Measurements from ENCODE around the gene RPS19. TPM values are rescaled to one million over a fixed set of nuclear protein-coding genes. Genes with fewer than 3 reads are reported as not detected.
"Not testable (repeated sequence)": the region's sequence is repeated elsewhere in the genome, so short reads cannot be mapped to it uniquely, and the experiment has no call there.

RPS19 gene
- total and polyA plus RNA-seq, 4 donors = 1,039 to 4,419 (median 1,839) TPM

- ATAC-seq (ENCODE audit: insufficient read depth, low FRiP score) (no peak), DNase-seq (no peak)
- 17 to 19% methylated on average over 29 of the region's 29 CpGs for WGBS, 2 donors
- no peak for TF ChIP-seq CTCF (IDR thresholded peaks at IDR 0.05; ENCODE audit: control extremely low read depth, extremely low read depth)
- Histone ChIP-seq H3K4me3 (no peak overlapping the region), H3K9me3 (ENCODE audit: control insufficient read depth in 4 of 4, insufficient read depth in 3 of 4, low read length in 3 of 4) (peaks cover 0 to 6% (median 0%) of the 10 kb centered on the region in 4 donors), H3K36me3 (ENCODE audit: control insufficient read depth in 4 of 4, insufficient read depth in 4 of 4, low read length in 4 of 4) (peaks cover 0 to 6% (median under 1%) of the 10 kb centered on the region in 4 donors), H3K9ac (ENCODE audit: insufficient read depth in 1 of 2, low read length in 2 of 2) (no peak overlapping the region), H3K27ac (ENCODE audit: low read depth in 1 of 2, low read length in 1 of 2) (no peak overlapping the region), H3K4me1 (ENCODE audit: control insufficient read depth in 5 of 5, insufficient read depth in 5 of 5, low read length in 5 of 5) (peaks cover 0 to 3% (median 0%) of the 10 kb centered on the region in 5 donors), H3K27me3 (ENCODE audit: control insufficient read depth in 3 of 3, insufficient read depth in 3 of 3, low read length in 2 of 3) (peaks cover 0 to 63% (median 50%) of the 10 kb centered on the region in 3 donors)
These were observed 52.1 kb downstream of the RPS19 start for GRCh38 chr19:41911889-41912731.

- 2 to 3% methylated on average over 36 to 51 of the region's 51 CpGs for WGBS, 2 donors
- H3K9ac ChIP-seq (ENCODE audit: insufficient read depth in 1 of 2, low read length in 2 of 2) = no peak overlapping the region
- ATAC-seq (ENCODE audit: insufficient read depth, low FRiP score) = no peak
These were observed 53.0 kb downstream of the RPS19 start for GRCh38 chr19:41912899-41913537.

DNA sequence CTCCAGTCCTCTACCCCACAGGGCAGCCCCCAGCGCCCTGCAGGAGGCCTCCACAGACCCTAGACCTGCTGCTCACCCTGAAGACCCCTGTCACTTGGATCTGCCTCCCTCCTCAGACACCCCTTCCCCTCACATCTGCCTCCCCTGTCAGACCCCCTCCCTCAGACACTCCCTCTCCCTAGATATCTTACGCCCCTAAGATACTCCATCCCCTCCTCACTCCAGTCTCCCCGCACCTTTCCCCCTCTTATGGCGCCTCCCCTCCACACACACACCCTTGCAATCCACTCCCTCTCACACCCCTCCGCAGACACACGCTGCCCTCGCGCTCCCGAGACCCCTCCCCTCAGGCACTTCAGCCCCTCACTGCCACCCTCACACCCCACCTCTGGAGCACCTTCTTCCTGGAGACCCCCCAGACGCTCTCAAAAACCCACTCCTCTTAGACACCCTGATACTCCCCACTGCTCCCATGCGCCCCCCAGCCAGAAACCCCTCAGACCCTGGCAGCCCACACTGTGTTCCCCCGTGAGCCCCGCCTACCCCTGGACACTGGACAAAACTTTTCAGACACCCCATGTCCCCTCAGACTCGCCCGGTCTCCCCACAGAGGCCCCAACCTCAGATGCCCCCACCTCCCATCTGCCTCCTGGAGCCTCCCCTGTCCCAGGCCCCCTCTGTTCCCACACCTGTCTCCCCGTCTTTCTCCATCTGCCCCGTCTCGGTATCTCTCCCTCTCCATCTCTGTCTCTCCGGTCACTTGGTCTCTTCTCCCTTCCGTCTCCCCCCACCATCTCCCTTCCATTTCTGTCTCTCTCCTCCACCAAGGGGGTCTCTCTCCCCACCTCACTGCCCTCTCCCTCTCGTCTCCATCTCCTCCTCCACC lies 53.7 kb downstream of the RPS19 start:
- H3K4me1 ChIP-seq (ENCODE audit: control insufficient read depth in 5 of 5, insufficient read depth in 5 of 5, low read length in 5 of 5) = peaks cover 0 to 3% (median 0%) of the 10 kb centered on the region in 5 donors
- 9 to 11% methylated on average over 20 to 21 of the region's 21 CpGs for WGBS, 2 donors
- DNase-seq = no peak
- no peak overlapping the region for H3K9ac ChIP-seq (ENCODE audit: insufficient read depth in 1 of 2, low read length in 2 of 2)
- no peak for TF ChIP-seq CTCF (IDR thresholded peaks at IDR 0.05; ENCODE audit: control extremely low read depth, extremely low read depth)
- no peak for ATAC-seq (ENCODE audit: insufficient read depth, low FRiP score)
- H3K36me3 ChIP-seq (ENCODE audit: control insufficient read depth in 4 of 4, insufficient read depth in 4 of 4, low read length in 4 of 4) = no peaks in the 10 kb centered on the region
- H3K27ac ChIP-seq (ENCODE audit: low read depth in 1 of 2, low read length in 1 of 2) = no peak overlapping the region
- H3K4me3 ChIP-seq = no peak overlapping the region
- H3K27me3 ChIP-seq (ENCODE audit: control insufficient read depth in 3 of 3, insufficient read depth in 3 of 3, low read length in 2 of 3) = peaks cover 0 to 79% (median 61%) of the 10 kb centered on the region in 3 donors
- H3K9me3 ChIP-seq (ENCODE audit: control insufficient read depth in 4 of 4, insufficient read depth in 3 of 4, low read length in 3 of 4) = peaks cover 0 to 9% (median 0%) of the 10 kb centered on the region in 4 donors

More at GRCh38 chr19:41912899-41913537, 53.0 kb downstream of the RPS19 start:
- H3K9me3 ChIP-seq (ENCODE audit: control insufficient read depth in 4 of 4, insufficient read depth in 3 of 4, low read length in 3 of 4) = peaks cover 0 to 6% (median 0%) of the 10 kb centered on the region in 4 donors
- no peak overlapping the region for H3K27ac ChIP-seq (ENCODE audit: low read depth in 1 of 2, low read length in 1 of 2)
- peaks cover 0 to 3% (median 0%) of the 10 kb centered on the region in 5 donors for H3K4me1 ChIP-seq (ENCODE audit: control insufficient read depth in 5 of 5, insufficient read depth in 5 of 5, low read length in 5 of 5)
- H3K4me3 ChIP-seq = no peak overlapping the region
- DNase-seq = no peak
- H3K36me3 ChIP-seq (ENCODE audit: control insufficient read depth in 4 of 4, insufficient read depth in 4 of 4, low read length in 4 of 4) = peaks cover 0 to under 1% (median 0%) of the 10 kb centered on the region in 4 donors
- peaks cover 0 to 72% (median 53%) of the 10 kb centered on the region in 3 donors for H3K27me3 ChIP-seq (ENCODE audit: control insufficient read depth in 3 of 3, insufficient read depth in 3 of 3, low read length in 2 of 3)
- no peak for TF ChIP-seq CTCF (IDR thresholded peaks at IDR 0.05; ENCODE audit: control extremely low read depth, extremely low read depth)

GRCh38 chr19:41914424-41914834 lies 54.4 kb downstream of the RPS19 start:
- not testable (repeated sequence) for H3K9ac ChIP-seq (ENCODE audit: insufficient read depth in 1 of 2, low read length in 2 of 2); H3K4me3 ChIP-seq; H3K4me1 ChIP-seq (ENCODE audit: control insufficient read depth in 5 of 5, insufficient read depth in 5 of 5, low read length in 5 of 5); ATAC-seq (ENCODE audit: insufficient read depth, low FRiP score); H3K9me3 ChIP-seq (ENCODE audit: control insufficient read depth in 4 of 4, insufficient read depth in 3 of 4, low read length in 3 of 4); H3K36me3 ChIP-seq (ENCODE audit: control insufficient read depth in 4 of 4, insufficient read depth in 4 of 4, low read length in 4 of 4); H3K27ac ChIP-seq (ENCODE audit: low read depth in 1 of 2, low read length in 1 of 2); DNase-seq
- peaks cover 0 to 86% (median 65%) of the 10 kb centered on the region in 3 donors for H3K27me3 ChIP-seq (ENCODE audit: control insufficient read depth in 3 of 3, insufficient read depth in 3 of 3, low read length in 2 of 3)
- WGBS, 2 donors = 7 to 8% methylated on average over 4 to 5 of the region's 5 CpGs

Measured in lung (tissue), 12 donors.